ENCODE data around the gene FLNB.

- TF ChIP-seq, protein P1, sequence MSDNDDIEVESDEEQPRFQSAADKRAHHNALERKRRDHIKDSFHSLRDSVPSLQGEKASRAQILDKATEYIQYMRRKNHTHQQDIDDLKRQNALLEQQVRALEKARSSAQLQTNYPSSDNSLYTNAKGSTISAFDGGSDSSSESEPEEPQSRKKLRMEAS (IDR thresholded peaks at IDR 0.05) = no peak
- no peak for TF ChIP-seq TCF12 (IDR thresholded peaks at IDR 0.05; ENCODE audit: low read depth)
- TF ChIP-seq TEAD4 (IDR thresholded peaks at IDR 0.05) = no peak
Measured at GRCh38 chr3:58029842-58030584, 21.8 kb downstream of the FLNB start.

Data from Ishikawa (cell line).